ENCODE measurements around the gene NT5DC3. TPM values are rescaled to one million over a fixed set of nuclear protein-coding genes. Genes with fewer than 3 reads are reported as not detected.

NT5DC3 gene
- total RNA-seq, 1 donor from 2014 or later: 5.6 TPM

- intact Hi-C loops (cut with micrococcal nuclease): no loop called here
These were observed 57.0 kb downstream of the NT5DC3 start for GRCh38 chr12:103783744-103784664.

- intact Hi-C loops (cut with micrococcal nuclease): no loop called here
These were observed 58.6 kb downstream of the NT5DC3 start for GRCh38 chr12:103782399-103782798.

DNA sequence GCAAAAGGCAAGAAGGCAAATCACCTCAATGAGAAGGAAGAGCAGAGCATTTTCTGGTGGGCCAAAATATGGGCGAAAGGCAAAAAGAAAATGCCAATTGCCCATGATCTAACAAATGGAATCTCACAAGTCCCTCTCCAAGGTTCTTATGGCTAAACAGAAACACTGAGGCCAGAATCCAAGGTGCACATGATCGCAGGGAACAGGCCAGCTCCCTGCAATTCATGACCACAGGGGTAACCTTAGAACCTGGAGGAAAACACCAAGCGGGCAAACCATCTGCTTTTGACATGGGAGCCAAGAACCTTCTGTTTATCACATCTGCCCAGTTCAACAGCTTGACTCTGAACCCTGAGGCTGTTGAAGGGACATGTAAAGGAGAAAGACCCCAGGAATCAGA, 60.0 kb downstream of the NT5DC3 start:
- intact Hi-C loops (cut with micrococcal nuclease): no loop called here

- intact Hi-C loops (cut with micrococcal nuclease): no loop called here
These were observed 61.0 kb downstream of the NT5DC3 start for GRCh38 chr12:103780093-103780440.

- intact Hi-C loops (cut with micrococcal nuclease): no loop called here
These were observed 61.5 kb downstream of the NT5DC3 start for GRCh38 chr12:103779410-103780092.

DNA sequence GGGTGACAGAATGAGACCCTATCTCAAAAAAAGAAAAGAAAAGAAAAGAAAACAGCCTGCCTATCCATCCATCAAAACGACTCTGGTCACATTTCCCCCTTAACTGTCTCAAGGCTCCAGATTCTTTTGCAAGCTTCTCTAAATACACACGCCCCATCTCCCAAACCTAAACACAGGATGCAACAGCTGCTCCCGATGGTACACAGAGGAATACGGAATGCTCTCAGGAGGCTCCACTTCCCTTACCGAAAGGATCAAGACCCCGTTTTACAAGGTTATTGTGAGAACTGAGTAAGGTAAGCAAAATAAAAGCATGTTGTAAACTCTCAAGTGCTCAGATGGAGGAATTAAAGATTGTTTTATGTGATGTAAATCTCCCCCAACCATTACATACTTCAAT, 62.3 kb downstream of the NT5DC3 start:
- intact Hi-C loops (cut with micrococcal nuclease): no loop called here

DNA sequence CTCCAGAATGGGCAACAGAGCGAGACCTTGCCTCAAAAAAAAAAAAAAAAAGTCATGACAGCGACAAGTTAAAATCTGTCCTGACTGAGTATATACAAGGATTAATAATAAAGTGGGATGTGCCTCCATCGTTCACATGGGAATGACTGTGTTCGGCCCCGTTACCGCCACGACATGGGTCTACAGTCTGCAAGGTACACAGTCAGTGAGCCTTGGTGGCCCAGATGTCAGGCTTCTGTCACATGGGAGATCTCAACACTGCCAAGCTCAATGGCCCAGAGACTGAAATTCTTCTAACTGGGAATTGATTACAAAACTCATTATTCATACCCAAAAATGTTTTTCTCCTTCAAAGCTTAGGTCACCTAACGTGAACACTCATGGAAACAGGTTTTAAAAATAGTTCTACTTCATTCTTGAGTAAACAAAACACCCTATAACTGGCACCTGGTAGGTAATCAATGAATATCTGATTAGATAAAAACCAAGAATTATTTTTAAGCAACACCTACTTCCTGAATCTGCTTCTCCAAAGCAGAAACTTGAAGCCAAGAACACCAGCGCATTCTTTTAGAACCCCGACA, 66.0 kb downstream of the NT5DC3 start:
- intact Hi-C loops (cut with micrococcal nuclease): no loop called here

- intact Hi-C loops (cut with micrococcal nuclease): no loop called here
These were observed 67.7 kb downstream of the NT5DC3 start for GRCh38 chr12:103773109-103773910.

- intact Hi-C loops (cut with micrococcal nuclease): no loop called here
These were observed 68.5 kb downstream of the NT5DC3 start for GRCh38 chr12:103772367-103773108.

- intact Hi-C loops (cut with micrococcal nuclease): no loop called here
These were observed 69.6 kb downstream of the NT5DC3 start for GRCh38 chr12:103771466-103771865.

GRCh38 chr12:103769240-103769945, 71.6 kb downstream of the NT5DC3 start:
- intact Hi-C loops (cut with micrococcal nuclease): no loop called here

DNA sequence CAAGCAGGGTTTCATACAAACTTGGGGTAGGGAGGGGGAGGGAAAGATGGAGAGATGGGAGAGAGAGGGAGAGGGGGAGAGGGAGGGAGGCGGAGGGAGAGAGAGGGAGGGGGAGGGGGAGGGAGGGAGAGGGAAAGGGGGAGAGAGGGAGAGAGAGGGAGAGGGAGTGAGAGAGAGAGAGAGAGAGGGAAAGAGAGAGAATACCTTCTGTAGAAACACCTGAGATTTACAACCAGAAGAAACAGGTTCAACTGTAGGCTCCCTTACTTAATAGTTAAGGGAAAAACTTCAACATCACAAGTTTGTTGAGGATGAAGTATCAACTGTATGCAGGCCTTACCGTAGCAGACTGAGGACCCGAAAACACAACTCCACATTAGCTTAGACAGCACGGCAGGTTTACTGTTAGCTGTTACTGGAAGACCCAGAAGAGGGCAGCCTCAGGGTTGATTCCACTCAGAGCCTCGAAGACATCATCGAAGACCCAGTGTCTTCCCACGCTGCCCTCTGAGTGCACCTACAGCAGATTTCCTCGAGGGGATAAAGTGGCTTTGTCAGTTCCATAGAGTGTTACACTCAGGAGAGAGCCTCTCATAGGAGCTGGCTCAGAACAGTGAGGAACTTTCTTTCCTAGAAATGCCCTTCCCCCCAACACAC, 72.4 kb downstream of the NT5DC3 start:
- intact Hi-C loops (cut with micrococcal nuclease): no loop called here

DNA sequence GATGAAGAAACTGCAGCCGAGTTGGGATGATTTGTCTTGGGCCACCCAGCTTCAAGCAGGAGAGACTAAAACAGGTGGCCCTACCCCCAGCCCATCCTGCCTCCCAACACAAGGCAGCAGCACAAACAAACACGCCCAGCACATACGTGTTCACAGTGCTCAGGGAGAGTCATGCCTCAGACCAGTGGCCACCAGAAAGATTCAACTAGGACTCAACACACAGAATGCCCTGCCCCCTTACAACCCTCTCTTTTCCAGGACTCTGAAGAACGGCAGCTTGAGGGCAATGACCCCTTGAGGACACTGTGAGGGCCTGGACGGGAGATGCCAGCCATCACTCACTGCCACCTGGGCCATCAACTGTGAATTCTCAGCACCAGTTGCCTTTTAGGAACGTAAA, 75.0 kb downstream of the NT5DC3 start:
- intact Hi-C loops (cut with micrococcal nuclease): no loop called here

DNA sequence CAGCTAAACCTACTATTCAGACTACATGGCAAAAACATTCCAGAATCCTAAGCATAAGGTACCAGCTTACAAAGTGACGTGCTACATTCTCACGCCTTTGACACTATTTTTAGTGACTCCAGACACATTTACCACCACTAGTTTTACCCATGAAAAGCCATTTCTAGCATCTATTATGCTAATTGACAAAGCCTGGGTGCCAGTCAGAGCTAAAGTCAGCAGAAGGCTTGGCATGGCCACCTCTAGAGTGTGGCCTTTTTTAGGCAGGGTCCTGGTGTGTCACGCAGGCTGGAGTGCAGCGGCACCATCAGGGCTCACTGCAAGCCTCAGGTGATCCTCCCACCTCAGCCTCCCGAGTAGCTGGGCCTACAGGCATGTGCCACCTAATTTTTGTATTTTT, 75.7 kb downstream of the NT5DC3 start:
- intact Hi-C loops (cut with micrococcal nuclease): no loop called here

DNA sequence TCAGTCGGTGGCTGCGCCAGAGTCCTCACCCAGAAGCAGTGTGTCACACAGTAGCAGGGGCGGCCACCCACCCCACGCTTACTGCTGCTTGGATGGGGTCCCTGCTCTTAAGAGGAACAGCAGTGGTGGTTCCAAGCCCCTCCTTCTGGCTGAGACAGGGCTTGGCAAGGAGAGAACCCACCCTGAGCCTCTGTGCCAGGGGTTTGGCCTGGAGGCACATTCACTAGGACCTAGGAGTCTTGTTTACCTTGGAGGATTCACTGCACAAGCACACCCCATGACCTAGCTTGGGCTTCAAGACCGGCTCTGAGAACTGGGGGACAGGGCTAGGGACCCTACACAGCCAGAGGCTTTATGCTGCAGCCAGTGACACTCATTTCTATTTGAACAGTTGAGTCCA, 78.6 kb downstream of the NT5DC3 start:
- intact Hi-C loops (cut with micrococcal nuclease): no loop called here

DNA sequence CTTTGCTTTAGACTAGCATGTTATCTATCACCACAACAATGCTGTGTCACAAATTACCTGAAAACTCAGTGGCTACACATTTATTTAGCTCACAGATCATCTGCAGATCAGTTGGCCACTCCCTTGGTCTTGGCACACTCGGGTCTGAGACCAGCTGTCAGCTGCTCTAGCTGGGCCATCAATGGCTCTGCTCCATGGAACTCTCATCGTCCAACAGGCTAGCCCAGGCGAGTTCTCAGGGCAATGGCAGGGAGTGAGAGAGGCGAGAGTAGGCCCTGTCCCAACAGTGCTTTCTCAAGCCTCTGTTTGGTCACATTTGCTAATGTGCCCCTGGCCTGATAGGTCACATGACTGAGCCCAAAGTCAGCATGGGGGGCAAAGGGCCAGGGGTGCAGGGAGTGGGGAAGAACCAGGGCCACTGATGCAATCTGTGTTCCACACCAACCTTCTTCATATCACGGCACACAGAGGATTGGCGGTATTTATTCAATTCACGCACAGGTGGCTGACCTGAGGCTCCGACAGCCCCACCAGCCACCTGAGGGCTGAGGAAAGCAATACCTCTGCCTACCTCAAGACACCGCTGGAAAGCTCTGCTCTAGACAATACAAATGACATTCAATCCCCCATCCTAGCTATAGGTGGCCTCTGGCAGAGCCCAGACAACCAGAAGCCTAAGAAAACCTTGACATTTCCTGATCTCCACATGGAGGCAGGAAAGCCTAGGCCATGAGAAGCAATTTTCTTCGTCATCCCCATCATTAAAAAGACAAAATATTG, 82.5 kb downstream of the NT5DC3 start:
- intact Hi-C loops (cut with micrococcal nuclease): no loop called here

- intact Hi-C loops (cut with micrococcal nuclease): no loop called here
These were observed 83.8 kb downstream of the NT5DC3 start for GRCh38 chr12:103757248-103757647.

- intact Hi-C loops (cut with micrococcal nuclease): no loop called here
These were observed 84.6 kb downstream of the NT5DC3 start for GRCh38 chr12:103756443-103756842.

DNA sequence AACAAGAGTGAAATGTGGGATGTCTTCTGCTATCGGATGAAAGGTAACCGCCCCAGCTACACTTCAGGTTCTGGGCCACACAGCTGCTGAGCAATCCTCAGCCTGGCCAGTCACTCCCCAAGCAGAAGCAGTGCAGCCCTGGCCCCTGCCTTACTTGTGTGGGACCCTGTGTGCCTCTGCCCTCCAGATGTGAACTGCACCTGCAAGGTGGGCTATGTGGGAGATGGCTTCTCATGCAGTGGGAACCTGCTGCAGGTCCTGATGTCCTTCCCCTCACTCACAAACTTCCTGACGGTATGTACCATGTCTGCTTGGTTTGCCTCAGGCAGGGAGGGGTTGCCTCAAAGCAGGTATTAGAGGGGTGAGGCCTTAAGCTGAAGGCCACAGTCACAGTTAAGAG, 85.6 kb downstream of the NT5DC3 start:
- intact Hi-C loops (cut with micrococcal nuclease): no loop called here

Measured in T-helper 1 cell treated with Interleukin-12 subunit alpha and Interleukin-12 subunit beta and Interleukin-4 antibody, amounts not matched to agents 30 ng/mL and 1 ng/mL, for 36 hours (primary cell).